Caco-2 (cell line): ENCODE data around the gene RAPGEF3. TPM values are rescaled to one million over a fixed set of nuclear protein-coding genes. Genes with fewer than 3 reads are reported as not detected.
A peak's percentile ranks its signal among the peaks of the same experiment; 100 is the strongest.

Experiments used
- BruUV-seq: library from RNA; stranded (reverse); fragments of 400-500 nt; replicated peaks from 2 replicates; lab custom pipeline; 2021; lab: Mats Ljungman, UMichigan
- CTCF ChIA-PET: fragments of 300-600 bp; sonication (Branson Sonifier 250); formaldehyde crosslinking; loops from one replicate; lab custom pipeline; 2022; ENCODE audit warnings: antibody characterized with exemption; lab: Charles Lee
- POLR2A ChIA-PET: fragments of 300-600 bp; sonication (Branson Sonifier 250); formaldehyde crosslinking; loops from one replicate; lab custom pipeline; 2022; ENCODE audit warnings: antibody characterized with exemption; lab: Charles Lee
- DNase-seq, 2 experiments: peaks; one replicate each; pipeline versions ENCODE4 v3.0.0 to v3.0.0-alpha.2; 2020 to 2022
- H3K27me3 ChIP-seq: replicated peaks from 2 replicates; pipeline ENCODE4 v1.6.0; 2011; ENCODE audit warnings: low read length; ENCODE audit not compliant: control insufficient read depth, insufficient read depth
- H3K36me3 ChIP-seq: 2 replicates; pipeline ENCODE4 v1.5.1; 2011; ENCODE audit warnings: low read length; ENCODE audit not compliant: control insufficient read depth, insufficient read depth
- H3K4me1 ChIP-seq: fragments of 250-450 bp; sonication (Bioruptor Pico); 2 replicates; pipeline ENCODE4 v1.5.1; 2020; ENCODE audit warnings: mild to moderate bottlenecking
- H3K4me3 ChIP-seq: 2 replicates; pipeline ENCODE4 v1.5.1; 2011; ENCODE audit warnings: low read depth, mild to moderate bottlenecking, control low read depth, low read length
- H3K9me3 ChIP-seq: fragments of 250-450 bp; sonication (Bioruptor Pico); 2 replicates; pipeline ENCODE4 v1.5.1; 2020; ENCODE audit warnings: mild to moderate bottlenecking, moderate library complexity
- H3K27ac Mint-ChIP-seq: one replicate; pipeline ENCODE4 v1.8.0; 2022; ENCODE audit warnings: mixed read lengths; ENCODE audit not compliant: unreplicated experiment
- H3K27me3 Mint-ChIP-seq: one replicate; pipeline ENCODE4 v1.8.0; 2022; ENCODE audit warnings: mixed read lengths; ENCODE audit not compliant: insufficient read depth, unreplicated experiment
- H3K36me3 Mint-ChIP-seq: one replicate; pipeline ENCODE4 v1.8.0; 2022; ENCODE audit warnings: mild to moderate bottlenecking, mixed read lengths; ENCODE audit not compliant: insufficient read depth, unreplicated experiment
- H3K4me1 Mint-ChIP-seq: one replicate; pipeline ENCODE4 v1.8.0; 2022; ENCODE audit warnings: low read depth, mixed read lengths; ENCODE audit not compliant: unreplicated experiment
- H3K4me3 Mint-ChIP-seq: one replicate; pipeline ENCODE4 v1.8.0; 2022; ENCODE audit warnings: mild to moderate bottlenecking, moderate library complexity, mixed read lengths; ENCODE audit not compliant: unreplicated experiment
- H3K9me3 Mint-ChIP-seq: one replicate; pipeline ENCODE4 v1.8.0; 2022; ENCODE audit warnings: mixed read lengths; ENCODE audit not compliant: unreplicated experiment
- intact Hi-C: fragments of 100-400 bp; cut with micrococcal nuclease; formaldehyde crosslinking; loops from one replicate; pipeline ENCODE4 v1.10.0; 2022; ENCODE audit not compliant: unreplicated experiment
- total RNA-seq: library from RNA; stranded (reverse); gene quantifications from 2 replicates; pipeline ENCODE4 v1.2.3, GENCODE V29; 2022
- TF ChIP-seq, protein P1 (sequence below), 2 experiments: fragments of 200-600 bp in 1 of 2; IDR thresholded peaks; 1 replicate in 1 of 2; 2 replicates in 1 of 2; pipeline versions ENCODE4 v1.5.1 to v1.8.0; 2011 to 2022; ENCODE audit warnings: antibody characterized with exemption in 1 of 2, control low read depth in 1 of 2, inconsistent platforms in 1 of 2, low read depth in 1 of 2, low read length in 1 of 2, mild to moderate bottlenecking in 1 of 2, moderate library complexity in 1 of 2; ENCODE audit not compliant: insufficient read depth in 1 of 2, severe bottlenecking in 1 of 2, unreplicated experiment in 1 of 2

RAPGEF3 gene
- total RNA-seq, 1 experiment from 2014 or later: 1.2 TPM

DNA sequence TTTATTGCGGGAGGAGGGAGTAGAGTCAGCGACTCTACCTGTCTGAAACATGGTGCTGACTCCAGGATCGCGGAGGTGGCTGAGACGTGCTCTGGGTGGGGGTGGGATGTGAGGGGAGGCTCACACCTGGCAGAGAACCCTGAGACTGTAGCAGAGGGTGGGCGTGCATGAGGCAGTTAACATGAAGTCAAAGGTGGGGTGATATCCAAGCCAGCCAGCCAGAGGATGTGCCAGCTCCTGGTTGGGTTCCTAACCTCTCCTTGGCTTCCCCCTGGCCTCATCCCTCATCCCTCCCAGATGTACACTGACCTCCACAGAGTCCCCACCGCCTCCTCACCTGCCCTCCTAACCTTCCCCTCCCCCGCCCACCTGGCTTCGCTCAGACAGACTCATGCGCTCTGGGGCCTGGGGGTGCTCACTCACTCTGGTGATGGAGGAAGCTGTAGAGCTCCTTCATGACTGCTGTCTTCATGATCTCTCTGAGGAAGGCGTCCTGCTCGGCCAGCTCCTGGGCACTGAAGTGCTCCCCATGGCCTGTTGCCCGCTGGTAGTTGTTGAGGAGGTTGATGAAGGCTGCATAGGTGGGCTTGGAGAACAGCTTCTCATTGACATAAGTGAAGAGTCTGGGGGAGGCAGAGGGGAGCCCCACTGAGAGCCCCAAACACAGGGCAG, 42.7 kb downstream of the RAPGEF3 start:
- Histone ChIP-seq H3K4me1 (no peaks in the 10 kb centered on the region), H3K9me3 (no peaks in the 10 kb centered on the region), H3K36me3 (no peaks in the 10 kb centered on the region), H3K4me3 (no peak overlapping the region), H3K27me3 (no peaks in the 10 kb centered on the region)
- Mint-ChIP-seq H3K4me1 (no peaks in the 10 kb centered on the region), H3K36me3 (no peaks in the 10 kb centered on the region), H3K27me3 (no peaks in the 10 kb centered on the region), H3K9me3 (no peaks in the 10 kb centered on the region), H3K4me3 (no peak overlapping the region), H3K27ac (no peak overlapping the region)
- TF ChIP-seq, protein P1, sequence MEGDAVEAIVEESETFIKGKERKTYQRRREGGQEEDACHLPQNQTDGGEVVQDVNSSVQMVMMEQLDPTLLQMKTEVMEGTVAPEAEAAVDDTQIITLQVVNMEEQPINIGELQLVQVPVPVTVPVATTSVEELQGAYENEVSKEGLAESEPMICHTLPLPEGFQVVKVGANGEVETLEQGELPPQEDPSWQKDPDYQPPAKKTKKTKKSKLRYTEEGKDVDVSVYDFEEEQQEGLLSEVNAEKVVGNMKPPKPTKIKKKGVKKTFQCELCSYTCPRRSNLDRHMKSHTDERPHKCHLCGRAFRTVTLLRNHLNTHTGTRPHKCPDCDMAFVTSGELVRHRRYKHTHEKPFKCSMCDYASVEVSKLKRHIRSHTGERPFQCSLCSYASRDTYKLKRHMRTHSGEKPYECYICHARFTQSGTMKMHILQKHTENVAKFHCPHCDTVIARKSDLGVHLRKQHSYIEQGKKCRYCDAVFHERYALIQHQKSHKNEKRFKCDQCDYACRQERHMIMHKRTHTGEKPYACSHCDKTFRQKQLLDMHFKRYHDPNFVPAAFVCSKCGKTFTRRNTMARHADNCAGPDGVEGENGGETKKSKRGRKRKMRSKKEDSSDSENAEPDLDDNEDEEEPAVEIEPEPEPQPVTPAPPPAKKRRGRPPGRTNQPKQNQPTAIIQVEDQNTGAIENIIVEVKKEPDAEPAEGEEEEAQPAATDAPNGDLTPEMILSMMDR (IDR thresholded peaks at IDR 0.05; ENCODE audit: insufficient read depth in 1 of 2, low read depth in 1 of 2, low read length in 1 of 2, severe bottlenecking in 1 of 2, unreplicated experiment in 1 of 2): no peak
- no TSS peak for BruUV-seq
- CTCF ChIA-PET: interaction anchor here (0.6 to 2.3 kb wide), 14 partner anchors 9 to 1242 kb away, joined by 3 to 23 read pairs (median 5); partner anchors contain the start of genes ARF3, ENDOU, RPAP3 and SLC48A1
- POLR2A ChIA-PET: interaction anchor here (0.6 kb wide), 1 partner anchor 403 kb away, joined by 3 read pairs; the partner anchor contains the start of gene PFKM
- DNase-seq: no peak
- intact Hi-C loops: loop anchor here (1.0 kb wide), 5 partner anchors 28 to 449 kb away; no protein-coding TSS in a partner anchor

DNA sequence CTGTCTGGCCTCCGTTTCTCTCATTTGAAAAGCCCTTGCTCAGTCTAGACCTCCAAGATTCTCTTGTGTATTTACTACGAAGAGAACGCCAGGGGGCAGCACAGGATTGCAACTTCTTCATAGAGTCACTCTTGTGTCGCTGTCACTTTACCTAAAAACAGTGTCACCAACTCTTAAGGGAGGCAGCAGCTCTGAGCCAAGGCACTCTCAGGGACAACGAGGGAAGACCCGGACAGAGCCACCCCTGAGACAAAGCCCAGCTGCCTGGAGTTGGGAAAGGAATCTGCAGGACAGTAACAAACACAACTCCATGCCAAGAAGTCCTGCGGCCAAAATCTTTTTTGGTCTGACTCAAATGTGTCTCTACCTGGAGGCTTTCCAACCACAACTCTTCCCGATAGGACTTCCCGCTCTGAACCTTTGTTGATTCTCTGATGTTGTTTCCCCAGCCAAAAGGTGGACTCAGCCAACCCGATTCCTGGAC, 43.2 kb downstream of the RAPGEF3 start:
- no peaks in the 10 kb centered on the region for H3K27me3 ChIP-seq
- no peaks in the 10 kb centered on the region for H3K4me1 ChIP-seq
- H3K9me3 ChIP-seq: no peaks in the 10 kb centered on the region
- POLR2A ChIA-PET: interaction anchor here (0.6 kb wide), 1 partner anchor 404 kb away, joined by 3 read pairs; the partner anchor contains the start of gene PFKM
- no peak overlapping the region for H3K27ac Mint-ChIP-seq
- no peaks in the 10 kb centered on the region for H3K4me1 Mint-ChIP-seq
- no TSS peak for BruUV-seq
- intact Hi-C loops: loop anchor here (1.0 kb wide), 5 partner anchors 29 to 450 kb away; no protein-coding TSS in a partner anchor
- DNase-seq: peak; percentile 79 to 81
- TF ChIP-seq, protein P1 (IDR thresholded peaks at IDR 0.05; ENCODE audit: insufficient read depth in 1 of 2, low read depth in 1 of 2, low read length in 1 of 2, severe bottlenecking in 1 of 2, unreplicated experiment in 1 of 2): peak; percentile 88 to 92
- no peak overlapping the region for H3K4me3 Mint-ChIP-seq
- H3K36me3 ChIP-seq: no peaks in the 10 kb centered on the region
- no peaks in the 10 kb centered on the region for H3K27me3 Mint-ChIP-seq
- no peaks in the 10 kb centered on the region for H3K9me3 Mint-ChIP-seq
- CTCF ChIA-PET: interaction anchor here (0.6 to 2.3 kb wide), 15 partner anchors 9 to 1242 kb away, joined by 3 to 23 read pairs (median 5); partner anchors contain the start of genes ARF3, ENDOU, RPAP3 and SLC48A1
- no peak overlapping the region for H3K4me3 ChIP-seq
- H3K36me3 Mint-ChIP-seq: no peaks in the 10 kb centered on the region

DNA sequence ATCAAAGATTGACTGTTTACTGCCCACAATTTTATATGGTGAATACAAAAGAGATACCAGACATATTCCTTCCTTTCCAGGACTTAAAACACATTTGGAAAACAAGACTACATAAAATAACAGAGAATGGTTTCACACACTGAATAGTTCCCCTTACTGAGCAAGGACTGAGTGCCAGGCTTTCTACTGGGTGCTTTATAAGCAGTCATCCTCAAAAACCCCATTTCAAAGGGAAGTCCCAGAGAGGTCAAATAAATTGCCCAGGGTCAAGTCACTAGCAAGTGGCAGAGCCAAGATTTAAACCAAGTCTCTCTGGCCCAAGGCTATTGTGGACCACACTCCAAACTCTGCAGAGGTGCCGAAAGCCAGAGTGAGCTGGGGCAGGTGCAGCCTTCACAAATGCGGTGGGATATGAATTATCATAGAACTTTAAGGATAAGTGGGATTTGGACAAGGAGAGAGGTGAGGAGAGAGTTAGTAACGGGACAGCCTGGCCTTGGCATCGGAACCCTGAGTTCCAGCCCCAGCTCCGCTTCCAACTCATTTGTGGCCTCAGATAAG, 43.8 kb downstream of the RAPGEF3 start:
- CTCF ChIA-PET: interaction anchor here (0.8 to 2.3 kb wide), 10 partner anchors 9 to 124 kb away, joined by 3 to 23 read pairs (median 6); partner anchors contain the start of gene RPAP3
- Histone ChIP-seq H3K4me3 (no peak overlapping the region), H3K36me3 (no peaks in the 10 kb centered on the region), H3K27me3 (no peaks in the 10 kb centered on the region), H3K4me1 (no peaks in the 10 kb centered on the region), H3K9me3 (no peaks in the 10 kb centered on the region)
- POLR2A ChIA-PET: no interaction called here
- DNase-seq: no peak
- H3K4me3 Mint-ChIP-seq: no peak overlapping the region
- H3K27ac Mint-ChIP-seq: no peak overlapping the region
- H3K9me3 Mint-ChIP-seq: no peaks in the 10 kb centered on the region
- intact Hi-C loops: loop anchor here (1.0 kb wide), 5 partner anchors 29 to 450 kb away; no protein-coding TSS in a partner anchor
- H3K36me3 Mint-ChIP-seq: no peaks in the 10 kb centered on the region
- no peaks in the 10 kb centered on the region for H3K4me1 Mint-ChIP-seq
- TF ChIP-seq, protein P1 (IDR thresholded peaks at IDR 0.05; ENCODE audit: insufficient read depth in 1 of 2, low read depth in 1 of 2, low read length in 1 of 2, severe bottlenecking in 1 of 2, unreplicated experiment in 1 of 2): no peak
- no TSS peak for BruUV-seq
- no peaks in the 10 kb centered on the region for H3K27me3 Mint-ChIP-seq
